HCT116 (cell line): ENCODE measurements around the gene DYNC2LI1. TPM values are rescaled to one million over a fixed set of nuclear protein-coding genes. Genes with fewer than 3 reads are reported as not detected.

ENCODE experiments used
- ATAC-seq: fragments of 200-7000 bp; cut with Tn5 transposase; 2 replicates; pipeline ENCODE4 v1.9.1; 2020; ENCODE audit warnings: mild to moderate bottlenecking, moderate library complexity
- BruUV-seq: library from RNA; stranded (reverse); fragments of 400-500 nt; replicated peaks from 2 replicates; lab custom pipeline; 2021; lab: Mats Ljungman, UMichigan
- CTCF ChIA-PET: fragments of 300-600 bp; sonication (Branson Sonifier 250); formaldehyde crosslinking; loops from one replicate; lab custom pipeline; 2021; ENCODE audit warnings: antibody characterized with exemption; lab: Charles Lee
- POLR2A ChIA-PET: fragments of 300-600, 350-600 bp; sonication (Branson Sonifier 250); formaldehyde crosslinking; loops from one replicate; lab custom pipeline; 2021; ENCODE audit warnings: antibody characterized with exemption; lab: Charles Lee
- RAD21 ChIA-PET, 2 experiments: fragments of 300-600 bp; sonication (Branson Sonifier 250); formaldehyde crosslinking; loops; one replicate each; lab custom pipeline; 2023; ENCODE audit warnings: low total read pairs in 2 of 2; ENCODE audit not compliant: uncharacterized antibody in 2 of 2, unreplicated experiment in 2 of 2, low non-redundant PET in 1 of 2; lab: Charles Lee
- DNase-seq: peaks from one replicate; pipeline ENCODE4 v3.0.0-alpha.2; 2010; ENCODE audit warnings: low read depth, low spot score
- H2AFZ ChIP-seq: fragments of 200-600 bp; shearing (Covaris generic), sonication (generic); 2 replicates; pipeline ENCODE4 v1.6.1; 2017; ENCODE audit warnings: low read depth, mixed run types, mixed read lengths, antibody characterized with exemption, low read length; ENCODE audit not compliant: poor library complexity, severe bottlenecking
- H3K27ac ChIP-seq: 2 replicates; pipeline ENCODE4 v1.5.1; 2012; ENCODE audit warnings: low read depth, low read length
- H3K27me3 ChIP-seq: fragments of 200-600 bp; sonication (generic); 2 replicates; pipeline ENCODE4 v1.6.1; 2016; ENCODE audit warnings: mixed run types, low read length, mixed read lengths; ENCODE audit not compliant: insufficient read depth
- H3K36me3 ChIP-seq, 2 experiments: fragments of 200-500 bp in 1 of 2; fragments of 200-600 bp in 1 of 2; sonication (Bioruptor generic) in 1 of 2; sonication (generic) in 1 of 2; 2 replicates each; pipeline versions ENCODE4 v1.5.1 to v1.6.1; 2014 to 2016; ENCODE audit warnings: low read length in 2 of 2, inconsistent platforms in 1 of 2, mixed read lengths in 1 of 2, mixed run types in 1 of 2; ENCODE audit not compliant: insufficient read depth in 2 of 2, control insufficient read depth in 1 of 2
- H3K4me1 ChIP-seq, 2 experiments: fragments of 200-600 bp in 1 of 2; sonication (generic) in 1 of 2; 2 replicates each; pipeline versions ENCODE4 v1.5.1 to v1.6.1; 2012 to 2017; ENCODE audit warnings: low read length in 2 of 2, inconsistent platforms in 1 of 2, mild to moderate bottlenecking in 1 of 2, mixed read lengths in 1 of 2, mixed run types in 1 of 2, moderate library complexity in 1 of 2; ENCODE audit not compliant: insufficient read depth in 2 of 2, control insufficient read depth in 1 of 2
- H3K4me2 ChIP-seq: fragments of 200-600 bp; sonication (generic); 2 replicates; pipeline ENCODE4 v1.6.1; 2017; ENCODE audit warnings: mixed run types, low read length, mixed read lengths
- H3K4me3 ChIP-seq, 2 experiments: fragments of 200-600 bp in 1 of 2; sonication (generic) in 1 of 2; replicated peaks in 1 of 2; 2 replicates each; pipeline ENCODE4 v1.5.1; 2011 to 2016; ENCODE audit warnings: low read length in 2 of 2, control low read depth in 1 of 2, low read depth in 1 of 2, mild to moderate bottlenecking in 1 of 2, mixed read lengths in 1 of 2, mixed run types in 1 of 2
- H3K79me2 ChIP-seq: fragments of 200-600 bp; sonication (generic); 2 replicates; pipeline ENCODE4 v1.6.1; 2017; ENCODE audit warnings: mild to moderate bottlenecking, mixed run types, low read length, moderate library complexity, mixed read lengths; ENCODE audit not compliant: insufficient read depth
- H3K9ac ChIP-seq: fragments of 200-600 bp; sonication (generic); 2 replicates; pipeline ENCODE4 v1.6.1; 2016; ENCODE audit warnings: low read length, mixed read lengths
- H3K9me2 ChIP-seq: fragments of 200-600 bp; sonication (generic), shearing (Covaris generic); 2 replicates; pipeline ENCODE4 v1.6.1; 2017; ENCODE audit warnings: mixed run types, mild to moderate bottlenecking, moderate library complexity; ENCODE audit not compliant: insufficient read depth
- H3K9me3 ChIP-seq, 2 experiments: fragments of 200-500 bp in 1 of 2; fragments of 200-600 bp in 1 of 2; sonication (Bioruptor generic) in 1 of 2; sonication (generic) in 1 of 2; 2 replicates each; pipeline ENCODE4 v1.6.1; 2014 to 2017; ENCODE audit warnings: low read length in 2 of 2, mixed read lengths in 2 of 2, inconsistent platforms in 1 of 2, low read depth in 1 of 2, mild to moderate bottlenecking in 1 of 2, mixed run types in 1 of 2, moderate library complexity in 1 of 2; ENCODE audit not compliant: control insufficient read depth in 1 of 2, insufficient read depth in 1 of 2
- H4K20me1 ChIP-seq: fragments of 200-600 bp; sonication (generic), shearing (Covaris generic); 2 replicates; pipeline ENCODE4 v1.6.1; 2017; ENCODE audit warnings: mixed run types, mild to moderate bottlenecking, moderate library complexity; ENCODE audit not compliant: insufficient read depth
- CBX3 ChIP-seq: IDR thresholded peaks from 2 replicates; pipeline ENCODE4 v1.6.1; 2012; ENCODE audit warnings: low read depth
- CEBPB ChIP-seq: IDR thresholded peaks from 2 replicates; pipeline ENCODE4 v1.6.1; 2012; ENCODE audit warnings: low read depth
- EGR1 ChIP-seq: IDR thresholded peaks from 2 replicates; pipeline ENCODE4 v1.6.1; 2012; ENCODE audit warnings: low read depth
- ELF1 ChIP-seq: IDR thresholded peaks from 2 replicates; pipeline ENCODE4 v1.6.1; 2012; ENCODE audit warnings: low read depth, borderline replicate concordance
- EZH2phosphoT487 ChIP-seq: fragments of 200-600 bp; IDR thresholded peaks from 2 replicates; pipeline ENCODE4 v1.6.1; 2018; ENCODE audit warnings: antibody characterized with exemption, borderline replicate concordance
- FOSL1 ChIP-seq: IDR thresholded peaks from 2 replicates; pipeline ENCODE4 v1.6.1; 2012; ENCODE audit warnings: low read depth
- JUND ChIP-seq: IDR thresholded peaks from 2 replicates; pipeline ENCODE4 v1.6.1; 2012
- MAX ChIP-seq: IDR thresholded peaks from 2 replicates; pipeline ENCODE4 v1.6.1; 2012
- POLR2AphosphoS5 ChIP-seq: IDR thresholded peaks from 2 replicates; pipeline ENCODE4 v1.6.1; 2011; ENCODE audit warnings: mild to moderate bottlenecking, low read depth, low read length, moderate library complexity
- REST ChIP-seq: IDR thresholded peaks from 2 replicates; pipeline ENCODE4 v1.6.1; 2012; ENCODE audit warnings: low read depth
- SIN3A ChIP-seq: IDR thresholded peaks from 2 replicates; pipeline ENCODE4 v1.6.1; 2012; ENCODE audit warnings: low read depth
- SRF ChIP-seq: IDR thresholded peaks from 2 replicates; pipeline ENCODE4 v1.6.1; 2012; ENCODE audit warnings: low read depth
- TCF7L2 ChIP-seq: IDR thresholded peaks from 2 replicates; pipeline ENCODE4 v1.7.0; 2011; ENCODE audit warnings: borderline replicate concordance, inconsistent platforms; ENCODE audit not compliant: insufficient read depth, insufficient read length; ENCODE audit errors: extremely low read depth
- ZFX ChIP-seq: fragments of 450-650 bp; IDR thresholded peaks from 2 replicates; pipeline ENCODE4 v1.6.1; 2017
- intact Hi-C: fragments of 100-400 bp; cut with micrococcal nuclease; formaldehyde crosslinking; loops from 2 replicates; pipeline ENCODE4 v1.10.0; 2022
- total RNA-seq: library from RNA; stranded (reverse); gene quantifications from one replicate; pipeline ENCODE4 v1.2.1, GENCODE V29; 2021; ENCODE audit not compliant: unreplicated experiment

Gene DYNC2LI1
- total RNA-seq, 1 experiment from 2014 or later: 16.7 TPM

GRCh38 chr2:43758739-43759138 is 15.1 kb upstream of the DYNC2LI1 start:
- H3K79me2 ChIP-seq: no peaks in the 10 kb centered on the region
- ATAC-seq (peak; percentile 22; the same call in 1 of the 2 replicates), DNase-seq (no peak)
- TF ChIP-seq REST: no peak
- no peak for TF ChIP-seq EZH2phosphoT487
- TF ChIP-seq POLR2AphosphoS5: no peak
- no peak for TF ChIP-seq ZFX
- no peak for TF ChIP-seq MAX
- no peak for TF ChIP-seq JUND
- TF ChIP-seq EGR1: no peak
- TF ChIP-seq SRF: no peak
- TF ChIP-seq SIN3A: no peak
- TF ChIP-seq CBX3: no peak
- TF ChIP-seq TCF7L2: no peak
- no peak for TF ChIP-seq CEBPB
- TF ChIP-seq FOSL1: no peak
- TF ChIP-seq ELF1: no peak
- intact Hi-C loops: no loop called here
- H2AFZ ChIP-seq: no peak overlapping the region
- ChIA-PET CTCF (no interaction called here), RAD21 (no interaction called here), POLR2A (no interaction called here)
- no peaks in the 10 kb centered on the region for H3K9me2 ChIP-seq
- no TSS peak for BruUV-seq
- no peak overlapping the region for H3K9ac ChIP-seq
- H3K4me3 ChIP-seq: no peak overlapping the region
- no peaks in the 10 kb centered on the region for H4K20me1 ChIP-seq
- no peaks in the 10 kb centered on the region for H3K9me3 ChIP-seq
- no peaks in the 10 kb centered on the region for H3K27me3 ChIP-seq
- peak overlapping the region; percentile 52 for H3K4me2 ChIP-seq
- no peak overlapping the region for H3K27ac ChIP-seq
- H3K4me1 ChIP-seq: peaks cover 0 to 17% of the 10 kb centered on the region in 2 experiments; a peak in 2 of 4 replicates
- no peaks in the 10 kb centered on the region for H3K36me3 ChIP-seq
